Stimulated activated CD4-positive, alpha-beta T cell treated with anti-CD3 and anti-CD28 coated beads, Interleukin-4, amount 100 ng/mL, for 1 hour (primary cell): ENCODE measurements around the gene SNX19.

Source experiments
- DNase-seq: peaks from one replicate; pipeline ENCODE4 v3.0.0-alpha.2; 2020

Gene SNX19

DNA sequence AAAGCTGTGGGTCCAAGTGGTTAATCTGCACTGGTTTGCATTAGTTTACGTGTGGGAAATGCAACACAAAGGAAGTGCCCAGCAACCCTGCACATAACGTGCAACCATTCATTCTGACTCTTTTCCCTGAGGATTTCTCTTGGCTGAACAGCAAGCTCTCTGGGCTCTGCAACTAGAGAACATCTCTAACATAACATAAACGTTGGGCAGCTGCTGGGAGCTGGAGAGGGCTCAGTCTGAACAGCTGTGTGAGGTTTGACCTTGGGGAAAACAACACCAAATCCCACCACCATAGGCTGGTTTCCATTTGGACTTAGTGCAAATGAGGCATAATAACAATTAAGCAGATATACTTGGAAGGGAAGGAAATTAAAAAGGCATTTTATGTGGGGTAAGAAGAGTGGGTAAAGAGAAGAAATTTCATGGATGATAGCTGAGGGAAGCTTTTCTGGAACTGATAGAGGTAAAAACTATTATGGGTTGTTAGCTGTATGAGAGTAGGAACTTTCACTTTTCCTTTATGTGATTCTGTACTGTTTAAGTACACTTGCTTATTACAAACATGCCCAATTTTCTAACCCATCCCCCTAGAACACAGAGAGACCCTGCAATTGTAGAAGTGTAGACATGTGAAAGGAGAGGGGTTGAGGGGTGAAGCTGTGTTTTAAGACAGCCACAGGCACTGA, 76.2 kb downstream of the SNX19 start:
- no peak for DNase-seq

- DNase-seq: no peak
These were observed 79.1 kb downstream of the SNX19 start for GRCh38 chr11:130837194-130837593.

DNA sequence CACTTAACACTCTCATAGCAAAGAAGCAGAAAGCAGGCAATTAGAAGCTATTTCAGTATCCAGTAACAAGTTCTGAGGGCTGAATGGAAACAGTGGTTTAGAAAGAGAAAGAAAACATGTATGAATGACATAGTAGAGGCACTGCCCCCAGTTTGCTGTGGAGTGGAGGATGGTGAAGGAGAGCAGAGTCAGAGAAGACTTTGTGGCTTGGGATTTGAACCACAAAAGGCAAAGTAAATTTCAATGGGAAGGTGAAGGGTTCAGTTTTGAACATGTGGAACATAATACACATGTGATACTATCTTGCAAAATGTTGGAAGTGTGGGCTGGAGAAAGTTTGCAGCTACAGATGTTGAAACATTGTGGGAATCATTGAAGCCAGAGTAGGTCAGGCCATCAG, 81.4 kb downstream of the SNX19 start:
- no peak for DNase-seq

DNA sequence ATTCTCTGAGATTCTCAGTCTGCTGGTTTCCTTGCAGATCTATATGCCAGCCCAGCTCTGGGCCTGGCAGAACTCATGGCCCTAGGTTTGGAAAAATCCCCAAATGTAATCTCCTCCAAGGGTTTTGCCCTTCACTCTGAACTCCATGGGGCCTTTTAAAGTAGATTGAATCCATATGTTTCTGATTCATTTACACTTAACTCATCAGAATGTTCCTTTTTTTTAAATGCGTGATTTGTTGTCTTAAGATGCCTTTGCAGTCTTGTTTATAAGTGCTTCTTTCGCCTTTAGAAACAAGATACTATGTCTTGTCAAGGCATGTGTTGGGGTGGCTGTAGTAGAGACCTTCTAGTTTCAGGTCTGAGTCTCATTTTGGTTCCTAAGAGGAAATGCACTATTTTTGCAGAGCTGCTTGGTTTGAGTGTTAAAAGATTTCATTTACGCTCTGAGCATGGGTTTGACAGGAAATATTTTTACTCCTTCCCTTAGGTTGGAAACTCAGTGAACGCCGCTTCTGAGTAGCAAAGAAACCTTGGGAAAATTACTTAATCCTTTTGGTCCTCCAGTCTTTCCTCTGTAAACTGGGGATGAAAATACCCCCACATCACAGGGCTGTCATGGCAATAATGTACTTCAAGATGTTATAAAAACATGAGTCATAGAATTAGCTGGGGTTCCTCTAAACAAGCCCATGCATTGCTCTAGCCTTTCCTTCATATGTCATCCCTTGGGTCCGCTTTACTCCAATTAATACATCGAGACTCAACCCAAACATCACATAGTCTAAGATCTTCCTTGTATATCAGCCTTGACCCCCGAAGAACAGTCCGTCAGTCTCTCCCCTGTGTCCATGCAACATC, 83.5 kb downstream of the SNX19 start:
- DNase-seq: no peak

DNA sequence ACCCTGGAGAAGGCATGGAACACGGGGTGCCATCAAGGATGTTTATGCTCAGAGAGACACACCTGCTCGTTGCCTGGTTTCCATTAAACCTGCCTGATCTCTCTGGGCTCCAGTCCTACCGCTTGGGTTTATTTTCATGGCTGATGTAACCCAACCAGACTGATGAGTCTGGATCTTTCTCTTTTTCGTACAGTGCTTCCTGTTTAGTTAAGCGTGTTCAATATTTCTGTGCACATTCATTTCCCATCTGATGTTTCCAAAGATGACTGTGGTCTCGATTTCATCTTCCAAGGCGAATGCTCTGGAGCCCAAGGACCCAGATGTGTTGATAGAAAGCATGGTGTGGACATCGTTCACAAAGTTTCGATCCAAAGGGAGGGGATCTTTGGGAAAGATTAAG, 84.3 kb downstream of the SNX19 start:
- no peak for DNase-seq

DNA sequence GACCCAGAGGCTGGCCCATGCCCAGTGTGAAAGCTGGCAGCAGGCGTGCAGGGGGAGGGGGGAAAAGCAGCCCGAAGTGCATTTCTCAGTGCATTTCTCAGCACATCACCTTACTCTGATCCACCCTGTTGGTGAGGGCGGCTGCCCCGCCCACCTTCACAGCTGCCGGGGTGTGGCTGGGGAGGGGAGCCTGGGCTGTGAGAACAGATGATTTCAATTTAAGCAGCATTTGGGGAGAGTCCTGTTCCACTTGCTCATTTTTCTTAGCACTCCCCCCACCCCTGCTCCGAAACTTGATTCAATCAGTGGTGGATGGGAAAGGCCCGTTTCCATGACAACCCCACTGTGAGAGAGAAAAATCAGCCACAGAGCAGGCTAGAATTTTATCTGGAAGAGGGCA, 84.8 kb downstream of the SNX19 start:
- no peak for DNase-seq

GRCh38 chr11:130830566-130830965, 85.7 kb downstream of the SNX19 start:
- DNase-seq: no peak

GRCh38 chr11:130829920-130830511, 86.3 kb downstream of the SNX19 start:
- DNase-seq: no peak

DNA sequence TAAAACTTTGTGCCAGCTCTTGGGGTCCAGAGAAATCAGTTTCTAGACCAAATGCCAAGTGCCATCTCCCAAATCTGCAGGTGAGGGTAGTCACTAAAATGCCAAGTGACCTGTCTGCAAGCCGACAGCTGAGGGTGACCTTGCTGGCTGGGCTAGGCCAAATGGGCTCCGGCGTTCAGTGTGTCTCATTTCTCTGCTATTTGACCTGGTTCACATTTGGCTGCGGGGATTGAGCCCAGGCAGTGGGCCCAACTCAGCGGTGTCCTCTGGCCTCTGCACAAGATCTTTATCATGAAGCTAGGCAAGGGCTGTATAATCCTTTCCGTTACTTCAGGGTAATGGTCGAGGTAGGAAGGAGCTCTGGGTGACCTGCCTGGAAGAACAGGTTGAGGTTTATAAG, 87.5 kb downstream of the SNX19 start:
- DNase-seq: no peak

DNA sequence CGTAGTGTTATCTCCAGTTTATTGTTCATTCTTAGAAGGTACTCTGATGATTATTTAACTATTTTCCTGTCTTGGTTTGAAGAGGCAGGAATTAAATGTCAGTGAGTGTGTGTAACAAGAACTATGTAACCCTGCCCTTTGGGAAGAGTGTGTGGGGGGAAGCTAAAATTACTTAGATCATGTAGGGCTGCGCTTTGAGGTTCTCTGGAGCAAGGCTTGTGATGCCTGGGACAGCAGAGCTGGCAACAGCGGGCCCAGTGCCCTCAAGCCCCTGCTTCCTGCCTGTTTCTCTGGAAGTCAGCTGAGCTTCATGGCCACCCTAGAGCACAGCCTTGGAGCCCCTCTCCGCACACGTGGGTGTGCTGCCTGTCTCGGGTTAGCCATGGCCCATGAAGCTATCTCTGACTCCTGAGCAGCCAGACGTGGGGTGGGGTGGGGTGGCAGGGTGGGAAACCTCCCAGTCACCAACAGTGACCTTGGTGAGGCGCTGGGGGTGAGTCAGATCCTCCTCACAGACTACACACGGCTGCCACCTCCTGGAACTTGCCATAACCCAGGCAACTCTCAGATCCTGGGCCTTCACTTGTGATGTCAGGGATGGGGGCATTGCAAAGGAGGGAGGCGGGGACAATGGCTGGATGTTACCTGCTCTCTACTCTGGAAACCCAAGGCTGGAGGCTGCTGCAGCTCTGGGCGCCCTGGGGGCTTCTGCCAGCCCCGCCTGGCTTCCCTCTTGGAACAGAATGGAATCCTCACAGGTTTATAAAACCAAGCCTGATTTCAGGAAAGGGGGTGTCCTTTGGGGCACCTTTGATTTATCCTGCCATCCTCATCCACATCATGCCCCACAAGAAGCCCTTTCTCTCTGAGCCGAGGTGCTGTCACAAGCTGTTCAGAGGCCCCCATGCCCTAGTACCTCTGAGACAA, 88.6 kb downstream of the SNX19 start:
- no peak for DNase-seq

GRCh38 chr11:130826572-130826971, 89.7 kb downstream of the SNX19 start:
- DNase-seq: no peak

- no peak for DNase-seq
These were observed 90.3 kb downstream of the SNX19 start for GRCh38 chr11:130825983-130826382.

GRCh38 chr11:130825561-130825960, 90.7 kb downstream of the SNX19 start:
- no peak for DNase-seq
